IPS DF 6.9 (cell line): ENCODE measurements around the gene TP53I11.

ENCODE experiments used
- DNase-seq: peaks from one replicate; pipeline ENCODE4 v3.0.0-alpha.2; 2013; ENCODE audit warnings: low read depth, low spot score
- H3K27ac ChIP-seq: one replicate; pipeline ENCODE4 v1.5.1; 2013; ENCODE audit warnings: low read length, control low read depth
- H3K27me3 ChIP-seq: 2 replicates; pipeline ENCODE4 v1.6.1; 2013; ENCODE audit warnings: mild to moderate bottlenecking, low read length; ENCODE audit not compliant: control insufficient read depth, insufficient read depth
- H3K36me3 ChIP-seq: 2 replicates; pipeline ENCODE4 v1.6.1; 2013; ENCODE audit warnings: low read length; ENCODE audit not compliant: control insufficient read depth, insufficient read depth
- H3K4me1 ChIP-seq: 2 replicates; pipeline ENCODE4 v1.6.1; 2013; ENCODE audit warnings: low read length; ENCODE audit not compliant: control insufficient read depth, insufficient read depth
- H3K4me3 ChIP-seq: 2 replicates; pipeline ENCODE4 v1.5.1; 2013; ENCODE audit warnings: mild to moderate bottlenecking, low read length
- H3K9me3 ChIP-seq: 2 replicates; pipeline ENCODE4 v1.6.1; 2013; ENCODE audit warnings: low read length, inconsistent platforms; ENCODE audit not compliant: control insufficient read depth, insufficient read depth
- WGBS: extraction: QIAGEN DNeasy Blood & Tissue Kit; methylation state at CpG from one replicate; pipeline ENCODE4 v1.1.7; 2013; ENCODE audit warnings: mixed read lengths, missing lambda C conversion rate; ENCODE audit not compliant: insufficient read length, insufficient coverage; 5-methylcytosine and 5-hydroxymethylcytosine counted together

The TP53I11 gene

DNA sequence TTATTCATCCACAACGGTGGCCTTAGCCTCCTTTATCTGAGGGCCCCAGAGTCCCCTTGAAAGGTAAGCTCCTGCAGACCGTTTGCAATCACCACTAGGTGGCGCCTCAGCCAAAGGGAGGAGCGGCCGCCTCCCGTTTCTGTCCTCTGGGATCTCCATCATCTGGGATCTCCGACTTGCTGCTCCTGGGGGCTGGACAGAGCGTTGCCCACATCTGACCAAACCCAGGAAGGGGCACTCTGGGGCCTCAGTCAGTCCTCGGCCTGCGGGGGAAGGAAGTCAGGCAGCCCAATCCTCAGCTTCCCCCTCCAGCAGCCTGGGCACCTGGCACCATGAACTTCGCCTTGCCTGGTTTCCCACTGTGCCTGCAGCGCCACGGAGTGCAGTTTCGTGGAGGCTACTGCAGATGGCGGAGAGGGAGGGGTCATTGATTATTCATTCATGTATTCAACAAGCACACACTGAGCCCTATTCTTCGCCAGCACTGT, 23.5 kb downstream of the TP53I11 start:
- Histone ChIP-seq H3K27me3 (no peaks in the 10 kb centered on the region), H3K27ac (no peak overlapping the region), H3K4me1 (peaks cover 6% of the 10 kb centered on the region), H3K36me3 (no peaks in the 10 kb centered on the region), H3K9me3 (no peaks in the 10 kb centered on the region), H3K4me3 (no peak overlapping the region)
- no peak for DNase-seq
- no CpG with 5 or more reads among the region's 16 CpGs for WGBS

DNA sequence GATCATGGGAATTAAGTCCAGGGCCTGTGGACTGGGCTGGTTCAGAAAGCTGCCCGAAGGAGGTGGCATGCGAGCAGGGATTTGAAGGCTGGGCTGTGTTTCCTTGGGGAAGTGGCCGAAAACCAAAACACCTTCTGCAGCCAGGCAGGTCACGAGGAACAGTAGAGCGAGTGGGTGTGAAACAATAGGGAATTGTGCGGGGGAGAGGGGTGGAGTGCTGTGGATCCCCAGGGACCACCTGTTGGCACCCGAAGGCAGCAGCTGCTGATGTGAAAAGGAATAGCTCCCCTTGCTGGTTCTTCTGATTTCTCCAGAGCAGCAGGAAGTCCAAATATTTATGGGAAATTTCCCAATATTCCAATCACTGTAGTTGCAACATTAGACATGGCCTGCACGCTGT, 24.6 kb downstream of the TP53I11 start:
- no peaks in the 10 kb centered on the region for H3K9me3 ChIP-seq
- peaks cover 2% of the 10 kb centered on the region; the same call in 1 of the 2 replicates for H3K4me1 ChIP-seq
- H3K36me3 ChIP-seq: no peaks in the 10 kb centered on the region
- no peaks in the 10 kb centered on the region for H3K27me3 ChIP-seq
- no peak for DNase-seq
- no CpG with 5 or more reads among the region's 8 CpGs for WGBS
- H3K27ac ChIP-seq: no peak overlapping the region
- H3K4me3 ChIP-seq: no peak overlapping the region

DNA sequence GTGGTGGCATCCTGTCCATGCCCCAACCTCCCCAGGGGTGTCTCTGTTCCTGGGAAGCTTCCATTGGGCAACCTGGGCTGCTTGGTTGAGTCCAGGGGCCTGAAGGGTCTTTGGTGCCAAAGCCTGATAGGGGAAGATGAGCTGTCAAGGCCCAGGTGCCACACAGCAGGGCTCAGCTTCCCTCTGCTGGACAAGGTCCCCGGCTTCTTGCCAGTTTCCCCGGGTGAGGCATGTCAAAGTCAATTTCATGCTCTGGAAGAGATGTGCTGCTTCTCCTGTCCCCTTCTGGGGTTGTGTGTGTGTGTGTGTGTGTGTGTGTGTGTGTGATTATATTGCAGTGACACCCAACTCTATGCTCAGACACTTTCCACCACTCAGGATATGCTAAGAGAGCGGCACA, 26.9 kb downstream of the TP53I11 start:
- no peak for DNase-seq
- H3K9me3 ChIP-seq: no peaks in the 10 kb centered on the region
- H3K4me3 ChIP-seq: no peak overlapping the region
- H3K27ac ChIP-seq: no peak overlapping the region
- no CpG with 5 or more reads among the region's 3 CpGs for WGBS
- no peaks in the 10 kb centered on the region for H3K36me3 ChIP-seq
- peaks cover 2% of the 10 kb centered on the region; the same call in 1 of the 2 replicates for H3K4me1 ChIP-seq
- H3K27me3 ChIP-seq: no peaks in the 10 kb centered on the region

DNA sequence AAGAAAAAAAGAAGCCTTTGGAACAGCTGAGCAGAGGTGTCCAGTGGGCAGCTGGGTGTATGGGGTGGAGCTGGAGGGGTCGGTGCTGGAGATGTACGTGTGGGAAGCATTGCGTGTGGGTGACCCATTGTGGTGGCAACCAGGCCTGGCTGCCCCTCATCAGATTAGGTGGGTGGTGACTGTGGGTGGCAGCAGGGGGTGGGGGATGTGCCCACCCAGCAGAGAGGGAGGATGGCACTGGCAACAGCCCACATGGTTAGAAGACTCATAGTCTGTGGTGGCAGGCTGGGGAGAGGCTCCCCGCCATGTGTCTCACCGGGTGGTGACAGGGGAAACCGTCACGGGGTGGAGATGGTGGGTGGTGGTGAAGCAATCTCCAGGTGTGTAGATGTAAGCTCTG, 27.6 kb downstream of the TP53I11 start:
- no peak overlapping the region for H3K4me3 ChIP-seq
- H3K27me3 ChIP-seq: no peaks in the 10 kb centered on the region
- no peak for DNase-seq
- no peaks in the 10 kb centered on the region for H3K9me3 ChIP-seq
- no CpG with 5 or more reads among the region's 7 CpGs for WGBS
- peaks cover 2% of the 10 kb centered on the region; the same call in 1 of the 2 replicates for H3K4me1 ChIP-seq
- no peak overlapping the region for H3K27ac ChIP-seq
- H3K36me3 ChIP-seq: no peaks in the 10 kb centered on the region

DNA sequence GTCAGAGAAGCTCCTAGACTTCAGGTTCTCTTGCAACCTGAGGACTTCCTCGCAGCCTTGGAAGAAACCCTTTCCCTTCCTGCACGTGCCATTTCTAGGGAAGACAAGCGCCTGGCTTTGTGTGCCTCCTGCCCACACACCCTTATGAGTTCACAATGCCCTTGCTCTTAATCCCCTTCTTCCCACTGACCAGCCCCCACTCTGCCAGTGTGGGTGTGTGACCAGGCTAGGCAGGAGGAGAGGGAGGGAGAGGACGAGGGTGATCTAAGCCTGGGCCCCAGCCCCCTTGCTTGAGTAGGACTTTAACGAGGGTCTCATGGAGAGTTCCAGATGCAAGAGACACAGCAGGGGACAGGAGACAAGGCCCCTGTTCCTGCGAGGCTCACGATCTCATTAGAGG, 30.2 kb downstream of the TP53I11 start:
- WGBS: no CpG with 5 or more reads among the region's 7 CpGs
- no peak for DNase-seq
- Histone ChIP-seq H3K4me1 (no peaks in the 10 kb centered on the region), H3K27ac (no peak overlapping the region), H3K36me3 (no peaks in the 10 kb centered on the region), H3K27me3 (no peaks in the 10 kb centered on the region), H3K4me3 (no peak overlapping the region), H3K9me3 (no peaks in the 10 kb centered on the region)

DNA sequence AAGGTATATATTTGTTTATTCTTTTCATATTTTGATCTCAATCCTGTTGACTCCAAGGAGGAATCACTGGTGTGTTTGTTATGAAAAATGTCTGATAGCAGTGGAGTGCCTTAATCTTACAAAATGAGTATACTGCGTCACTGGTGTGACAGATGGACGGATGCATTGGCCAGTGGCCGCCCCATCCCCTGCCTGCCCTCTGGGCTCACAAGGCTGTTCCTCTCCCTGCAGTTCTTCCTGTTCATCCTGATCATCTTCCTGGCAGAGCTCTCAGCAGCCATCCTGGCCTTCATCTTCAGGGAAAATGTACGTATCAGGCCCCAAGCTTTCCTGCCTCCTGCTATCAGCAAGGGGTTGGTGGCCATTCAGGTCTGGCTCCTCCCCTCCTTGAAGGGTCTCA, 32.9 kb downstream of the TP53I11 start:
- Histone ChIP-seq H3K27me3 (no peaks in the 10 kb centered on the region), H3K27ac (no peak overlapping the region), H3K4me1 (no peaks in the 10 kb centered on the region), H3K9me3 (no peaks in the 10 kb centered on the region), H3K4me3 (no peak overlapping the region), H3K36me3 (no peaks in the 10 kb centered on the region)
- WGBS: no CpG with 5 or more reads among the region's 4 CpGs
- DNase-seq: no peak

DNA sequence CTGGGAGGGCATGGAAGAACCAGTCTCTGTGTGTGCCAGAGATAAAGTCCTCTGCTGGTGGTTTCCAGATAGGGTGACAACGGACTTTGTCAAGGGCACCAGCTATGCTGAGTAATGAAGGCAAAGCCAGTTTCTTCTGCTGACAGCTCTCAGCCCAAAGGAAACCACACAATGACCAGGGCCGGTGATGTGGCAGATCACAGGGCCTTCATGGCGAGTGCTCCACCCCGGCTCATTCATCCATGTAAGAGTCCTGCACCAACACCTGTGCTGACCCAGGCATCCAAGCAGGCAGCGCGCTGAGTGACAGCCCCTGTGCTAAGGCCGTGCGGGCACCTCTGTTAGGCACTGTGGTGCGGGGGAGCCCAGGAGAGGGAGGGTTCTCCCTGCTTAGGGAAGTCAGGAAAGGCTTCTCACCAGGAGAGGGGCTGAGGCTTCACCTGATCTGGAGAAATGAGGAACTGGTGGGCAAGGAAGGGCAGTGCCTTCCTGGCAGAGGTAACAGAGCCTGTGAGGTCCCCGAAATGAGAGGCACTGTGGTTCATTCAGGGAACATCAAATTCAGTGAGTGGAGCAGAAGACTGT, 33.8 kb downstream of the TP53I11 start:
- Histone ChIP-seq H3K27me3 (no peaks in the 10 kb centered on the region), H3K27ac (no peak overlapping the region), H3K4me1 (peaks cover 4% of the 10 kb centered on the region), H3K4me3 (no peak overlapping the region), H3K36me3 (no peaks in the 10 kb centered on the region), H3K9me3 (no peaks in the 10 kb centered on the region)
- WGBS: no CpG with 5 or more reads among the region's 10 CpGs
- DNase-seq: no peak

DNA sequence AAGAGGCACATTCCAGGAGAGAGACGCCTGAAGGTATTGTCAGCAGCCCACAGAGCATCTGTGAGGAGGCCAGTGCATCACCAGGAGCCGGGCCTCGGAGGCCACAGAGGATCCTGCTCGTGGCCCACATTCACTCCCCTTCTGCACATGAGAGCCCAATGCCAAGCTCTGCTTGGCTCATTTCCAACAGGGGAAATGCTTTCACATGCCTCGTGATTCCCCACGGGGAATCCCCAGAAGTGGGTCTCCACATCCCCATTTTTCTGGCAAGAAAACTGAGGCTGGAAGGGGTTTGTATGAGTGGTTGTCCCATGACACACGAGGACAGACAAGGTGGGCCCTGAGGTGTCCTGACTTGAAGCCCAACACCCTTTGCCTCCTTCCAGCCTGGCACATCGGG, 34.4 kb downstream of the TP53I11 start:
- Histone ChIP-seq H3K9me3 (no peaks in the 10 kb centered on the region), H3K27ac (no peak overlapping the region), H3K4me1 (peaks cover 5% of the 10 kb centered on the region), H3K36me3 (no peaks in the 10 kb centered on the region), H3K27me3 (no peaks in the 10 kb centered on the region), H3K4me3 (no peak overlapping the region)
- DNase-seq: no peak
- WGBS: no CpG with 5 or more reads among the region's 8 CpGs

DNA sequence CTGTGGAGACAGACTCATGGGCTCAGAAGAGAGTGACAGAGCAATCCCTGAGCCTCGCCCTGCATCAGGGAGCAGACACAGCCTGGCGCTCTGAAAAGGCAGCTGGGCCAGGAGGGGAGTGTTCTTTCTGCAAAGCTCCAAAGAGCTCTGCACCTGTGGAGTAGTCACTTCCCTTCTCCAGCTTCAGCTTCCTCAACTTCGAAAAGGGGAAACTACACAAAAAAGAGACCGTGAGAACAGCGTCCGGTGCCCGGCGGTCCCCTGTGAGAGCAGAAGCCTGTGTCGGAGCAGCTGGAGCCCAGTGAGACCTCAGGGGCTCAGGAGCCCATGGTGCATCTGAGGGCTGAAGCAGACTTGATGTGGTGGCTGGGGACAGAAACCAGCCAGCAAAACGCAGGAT, 35.1 kb downstream of the TP53I11 start:
- Histone ChIP-seq H3K27ac (no peak overlapping the region), H3K4me3 (no peak overlapping the region), H3K4me1 (peaks cover 6% of the 10 kb centered on the region), H3K27me3 (no peaks in the 10 kb centered on the region), H3K9me3 (no peaks in the 10 kb centered on the region), H3K36me3 (no peaks in the 10 kb centered on the region)
- no CpG with 5 or more reads among the region's 10 CpGs for WGBS
- no peak for DNase-seq

DNA sequence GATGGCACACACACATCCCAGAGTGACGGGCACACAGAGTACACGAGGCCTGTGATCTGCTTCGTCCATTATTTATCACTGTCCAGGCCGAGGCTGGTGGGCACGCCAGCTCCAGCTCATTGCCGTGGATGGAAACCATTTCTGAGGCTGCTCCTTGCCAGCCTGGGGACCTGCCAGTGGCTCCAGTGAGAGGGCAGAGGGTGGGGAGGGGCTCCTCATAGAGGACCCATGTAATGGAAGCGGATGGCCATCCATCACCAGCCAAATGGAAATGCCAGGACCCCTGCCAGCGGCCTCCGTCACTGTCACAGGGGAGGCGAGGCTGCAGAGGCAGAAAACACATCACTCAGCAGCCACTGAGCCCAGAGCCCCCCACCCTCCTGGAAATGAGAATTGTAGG, 35.7 kb downstream of the TP53I11 start:
- Histone ChIP-seq H3K36me3 (no peaks in the 10 kb centered on the region), H3K4me3 (no peak overlapping the region), H3K27ac (no peak overlapping the region), H3K4me1 (peaks cover 6% of the 10 kb centered on the region), H3K9me3 (no peaks in the 10 kb centered on the region), H3K27me3 (no peaks in the 10 kb centered on the region)
- no peak for DNase-seq
- WGBS: no CpG with 5 or more reads among the region's 10 CpGs

DNA sequence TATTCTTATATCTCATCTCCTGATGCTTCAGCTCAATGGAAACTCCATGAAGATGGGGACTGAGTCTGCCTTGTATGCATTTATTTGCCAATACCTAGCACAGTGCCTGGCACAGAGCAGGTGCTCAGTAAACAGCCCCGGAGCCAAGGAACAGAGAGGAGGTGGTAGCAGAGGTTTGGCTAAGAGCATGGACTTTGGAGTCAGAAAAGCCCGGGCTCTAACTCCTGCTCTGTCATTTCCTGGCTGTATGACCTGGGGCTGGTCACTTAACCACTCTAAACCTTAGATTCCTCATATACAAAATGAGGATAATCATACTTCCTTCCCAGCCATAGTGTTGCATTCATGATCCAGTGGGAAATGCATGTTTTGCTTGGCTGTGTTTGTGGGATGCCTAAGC, 36.6 kb downstream of the TP53I11 start:
- no CpG with 5 or more reads among the region's 2 CpGs for WGBS
- Histone ChIP-seq H3K4me1 (peaks cover 6% of the 10 kb centered on the region), H3K4me3 (no peak overlapping the region), H3K27ac (no peak overlapping the region), H3K9me3 (no peaks in the 10 kb centered on the region), H3K36me3 (no peaks in the 10 kb centered on the region), H3K27me3 (no peaks in the 10 kb centered on the region)
- no peak for DNase-seq
